Embryonic facial prominence (tissue), 1 donor: ENCODE measurements around the gene ZNF74.
"Not testable (repeated sequence)": the region's sequence is repeated elsewhere in the genome, so short reads cannot be mapped to it uniquely, and the experiment has no call there.

Experiments
- DNase-seq: peaks from one replicate; pipeline ENCODE4 v3.0.0-alpha.2; 2016; ENCODE audit errors: extremely low spot score

The ZNF74 gene

DNA sequence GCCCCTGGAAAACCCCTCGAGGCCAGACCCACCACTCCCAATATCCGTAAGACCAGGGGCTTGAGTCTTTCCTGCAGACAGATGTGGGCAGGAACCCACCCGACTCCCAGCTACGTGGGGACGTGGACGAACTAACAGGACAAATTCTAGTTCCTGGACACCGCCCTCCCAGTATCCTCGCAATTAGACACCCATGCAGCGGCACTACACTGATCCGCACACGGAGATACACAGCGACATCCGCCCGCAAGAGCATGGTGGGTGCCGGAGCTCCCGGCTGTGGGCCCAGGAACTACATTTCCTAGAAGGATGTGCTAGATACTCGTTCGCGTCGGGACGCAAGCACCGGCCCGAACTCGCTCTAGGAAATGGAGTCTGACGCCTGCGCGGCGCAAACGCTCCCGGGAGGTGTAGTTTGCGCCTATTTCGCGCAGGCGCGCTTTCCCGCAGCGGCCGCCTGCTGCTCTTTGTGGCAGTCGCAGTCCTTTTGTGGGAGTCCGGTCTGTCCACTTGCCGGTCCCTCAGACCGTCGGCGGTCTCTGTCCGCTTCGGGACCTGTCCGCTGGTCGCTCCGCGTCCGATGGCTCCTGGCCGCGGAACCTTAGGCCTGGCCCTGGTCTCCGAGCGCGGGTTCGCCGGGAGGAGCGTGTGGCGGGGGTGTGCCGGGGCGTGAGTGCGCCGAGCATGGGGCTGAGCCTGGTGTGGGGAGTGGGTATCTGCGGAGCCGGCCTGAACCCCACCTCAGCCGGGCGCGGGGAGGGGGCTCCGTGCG, at the start of gene ZNF74:
TSS of gene ZNF74 (plus strand) at position 447 of the 772 bp plus-strand sequence. CDS start 478 bp downstream, outside the sequence.
- peak; percentile 87 for DNase-seq

DNA sequence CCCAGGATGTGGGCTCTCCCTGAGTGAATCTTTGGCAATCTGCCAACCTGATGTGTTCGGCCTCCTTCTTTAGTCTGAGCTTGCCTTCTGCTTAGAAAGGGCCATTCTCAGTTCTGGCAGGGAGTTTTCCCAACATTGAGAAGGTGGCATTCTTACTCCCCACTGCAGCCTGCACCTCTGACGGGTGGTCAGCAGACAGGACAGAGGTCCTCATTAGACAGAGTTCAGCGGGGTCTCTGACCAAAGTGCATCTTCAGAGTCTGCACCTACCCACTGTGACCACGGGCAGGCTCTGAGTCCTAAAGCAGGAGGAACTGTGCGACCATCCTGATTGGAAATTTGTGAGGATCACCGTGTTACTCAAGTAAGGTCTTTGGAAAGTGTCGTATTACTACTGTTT, 47.4 kb upstream of the ZNF74 start:
- not testable (repeated sequence) for DNase-seq

DNA sequence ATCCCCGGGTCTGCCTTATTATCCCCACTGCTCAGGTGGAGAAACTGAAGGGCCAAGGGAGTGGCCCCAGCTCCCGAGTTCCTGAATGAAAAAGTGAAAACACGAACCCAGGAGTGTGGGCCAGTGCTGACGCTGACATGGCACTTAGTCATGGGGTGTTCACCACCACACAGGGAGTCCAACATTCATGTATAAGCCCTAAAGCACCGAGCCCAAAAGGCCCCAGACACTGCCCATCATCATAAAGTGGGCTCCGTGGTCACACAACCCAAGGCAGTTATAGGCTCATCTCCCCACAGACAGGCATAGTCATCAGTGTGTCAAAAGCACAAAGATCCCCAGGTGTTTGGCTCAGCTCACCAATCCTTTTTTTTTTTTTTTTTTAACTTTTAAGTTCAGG, 41.4 kb upstream of the ZNF74 start:
- not testable (repeated sequence) for DNase-seq

DNA sequence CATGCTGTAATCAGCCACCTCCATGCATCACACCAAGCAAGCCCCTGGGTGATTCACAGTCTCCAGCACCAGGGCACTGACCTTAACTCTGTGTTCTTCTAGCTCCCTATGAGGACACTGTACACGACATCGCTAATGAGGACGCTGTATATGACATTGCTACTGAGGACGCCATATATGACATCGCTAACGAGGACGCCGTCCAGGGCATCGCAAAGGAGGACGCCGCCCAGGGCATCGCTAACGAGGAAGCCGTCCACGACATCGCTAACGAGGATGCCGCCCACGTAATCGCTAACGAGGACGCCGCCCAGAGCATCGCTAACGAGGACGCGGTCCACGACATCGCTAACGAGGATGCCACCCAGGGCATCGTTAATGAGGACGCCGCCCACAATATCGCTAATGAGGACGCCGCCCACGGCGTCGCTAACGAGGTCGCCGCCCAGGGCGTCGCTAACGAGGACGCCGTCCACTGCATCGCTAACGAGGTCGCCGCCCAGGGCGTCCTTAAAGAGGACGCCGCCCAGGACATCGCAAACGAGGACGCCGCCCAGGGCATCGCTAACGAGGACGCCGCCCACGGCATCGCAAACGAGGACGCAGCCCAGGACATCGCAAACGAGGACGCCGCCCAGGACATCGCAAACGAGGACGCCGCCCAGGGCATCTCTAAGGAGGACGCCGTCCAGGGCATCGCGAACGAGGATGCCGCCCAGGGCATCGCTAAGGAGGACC, 39.5 kb upstream of the ZNF74 start:
- no peak for DNase-seq

DNA sequence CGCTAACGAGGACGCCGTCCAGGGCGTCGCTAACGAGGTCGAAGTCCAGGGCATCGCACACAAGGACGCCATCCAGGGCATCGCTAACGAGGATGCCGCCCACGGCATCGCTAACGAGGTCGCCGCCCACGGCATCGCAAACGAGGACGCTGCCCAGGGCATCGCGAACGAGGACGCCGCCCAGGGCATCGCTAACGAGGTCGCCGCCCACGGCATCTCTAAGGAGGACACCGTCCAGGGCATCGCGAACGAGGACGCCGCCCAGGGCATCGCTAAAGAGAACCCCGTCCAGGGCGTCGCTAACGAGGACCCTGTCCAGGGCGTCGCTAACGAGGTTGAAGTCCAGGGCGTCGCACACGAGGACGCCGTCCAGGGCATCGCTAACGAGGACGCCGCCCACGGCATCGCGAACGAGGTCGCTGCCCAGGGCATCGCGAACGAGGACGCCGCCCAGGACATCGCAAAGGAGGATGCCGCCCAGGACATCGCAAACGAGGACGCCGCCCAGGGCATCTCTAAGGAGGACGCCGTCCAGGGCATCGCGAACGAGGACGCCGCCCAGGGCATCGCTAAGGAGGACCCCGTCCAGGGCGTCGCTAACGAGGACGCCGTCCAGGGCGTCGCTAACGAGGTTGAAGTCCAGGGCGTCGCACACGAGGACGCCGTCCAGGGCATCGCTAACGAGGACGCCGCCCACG, 37.9 kb upstream of the ZNF74 start:
- not testable (repeated sequence) for DNase-seq

DNA sequence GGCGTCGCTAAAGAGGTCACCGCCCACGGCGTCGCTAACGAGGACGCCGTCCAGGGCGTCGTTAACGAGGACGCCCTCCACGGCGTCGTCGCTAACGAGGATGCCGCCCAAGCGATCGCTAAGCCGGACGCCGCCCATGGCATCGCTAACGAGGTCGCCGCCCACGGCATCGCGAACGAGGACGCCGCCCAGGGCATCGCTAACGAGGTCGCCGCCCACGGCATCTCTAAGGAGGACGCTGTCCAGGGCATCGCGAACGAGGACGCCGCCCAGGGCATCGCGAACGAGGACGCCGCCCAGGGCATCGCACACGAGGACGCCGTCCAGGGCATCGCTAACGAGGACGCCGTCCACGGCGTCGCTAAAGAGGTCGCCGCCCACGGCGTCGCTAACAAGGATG, 37.0 kb upstream of the ZNF74 start:
- not testable (repeated sequence) for DNase-seq

DNA sequence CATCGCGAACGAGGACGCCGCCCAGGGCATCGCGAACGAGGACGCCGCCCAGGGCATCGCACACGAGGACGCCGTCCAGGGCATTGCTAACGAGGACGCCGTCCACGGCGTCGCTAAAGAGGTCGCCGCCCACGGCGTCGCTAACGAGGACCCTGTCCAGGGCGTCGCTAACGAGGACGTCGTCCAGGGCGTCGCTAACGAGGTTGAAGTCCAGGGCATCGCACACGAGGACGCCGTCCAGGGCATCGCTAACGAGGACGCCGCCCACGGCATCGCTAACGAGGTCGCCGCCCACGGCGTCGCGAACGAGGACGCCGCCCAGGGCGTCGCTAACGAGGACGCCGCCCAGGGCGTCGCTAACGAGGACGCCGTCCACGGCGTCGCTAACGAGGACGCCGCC, 36.0 kb upstream of the ZNF74 start:
- not testable (repeated sequence) for DNase-seq

DNA sequence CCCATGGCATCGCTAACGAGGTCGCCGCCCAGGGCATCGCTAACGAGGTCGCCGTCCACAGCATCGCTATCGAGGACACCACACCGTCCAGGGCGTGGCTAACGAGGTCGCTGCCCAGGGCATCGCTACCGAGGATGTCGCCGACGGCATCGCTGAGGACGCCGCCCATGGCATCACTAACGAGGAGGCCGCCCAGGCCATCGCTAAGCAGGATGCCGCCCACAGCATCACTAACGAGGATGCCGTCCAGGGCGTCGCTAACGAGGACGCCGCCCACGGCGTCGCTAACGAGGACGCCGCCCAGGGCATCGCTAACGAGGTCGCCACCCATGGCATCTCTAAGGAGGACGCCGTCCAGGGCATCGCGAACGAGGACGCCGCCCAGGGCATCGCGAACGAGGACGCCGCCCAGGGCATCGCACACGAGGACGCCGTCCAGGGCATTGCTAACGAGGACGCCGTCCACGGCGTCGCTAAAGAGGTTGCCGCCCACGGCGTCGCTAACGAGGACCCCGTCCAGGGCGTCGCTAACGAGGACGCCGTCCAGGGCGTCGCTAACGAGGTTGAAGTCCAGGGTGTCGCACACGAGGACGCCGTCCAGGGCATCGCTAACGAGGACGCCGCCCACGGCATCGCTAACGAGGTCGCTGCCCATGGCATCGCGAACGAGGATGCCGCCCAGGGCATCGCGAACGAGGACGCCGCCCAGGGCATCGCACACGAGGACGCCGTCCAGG, 35.3 kb upstream of the ZNF74 start:
- not testable (repeated sequence) for DNase-seq

DNA sequence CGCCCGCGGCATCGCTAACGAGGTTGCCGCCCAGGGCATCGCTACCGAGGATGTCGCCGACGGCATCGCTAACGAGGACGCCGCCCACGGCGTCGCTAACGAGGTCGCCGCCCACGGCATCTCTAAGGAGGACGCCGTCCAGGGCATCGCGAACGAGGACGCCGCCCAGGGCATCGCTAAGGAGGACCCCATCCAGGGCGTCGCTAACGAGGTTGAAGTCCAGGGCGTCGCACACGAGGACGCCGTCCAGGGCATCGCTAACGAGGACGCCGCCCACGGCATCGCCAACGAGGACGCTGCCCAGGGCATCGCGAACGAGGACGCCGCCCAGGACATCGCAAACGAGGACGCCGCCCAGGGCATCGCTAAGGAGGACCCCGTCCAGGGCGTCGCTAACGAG, 33.7 kb upstream of the ZNF74 start:
- not testable (repeated sequence) for DNase-seq

DNA sequence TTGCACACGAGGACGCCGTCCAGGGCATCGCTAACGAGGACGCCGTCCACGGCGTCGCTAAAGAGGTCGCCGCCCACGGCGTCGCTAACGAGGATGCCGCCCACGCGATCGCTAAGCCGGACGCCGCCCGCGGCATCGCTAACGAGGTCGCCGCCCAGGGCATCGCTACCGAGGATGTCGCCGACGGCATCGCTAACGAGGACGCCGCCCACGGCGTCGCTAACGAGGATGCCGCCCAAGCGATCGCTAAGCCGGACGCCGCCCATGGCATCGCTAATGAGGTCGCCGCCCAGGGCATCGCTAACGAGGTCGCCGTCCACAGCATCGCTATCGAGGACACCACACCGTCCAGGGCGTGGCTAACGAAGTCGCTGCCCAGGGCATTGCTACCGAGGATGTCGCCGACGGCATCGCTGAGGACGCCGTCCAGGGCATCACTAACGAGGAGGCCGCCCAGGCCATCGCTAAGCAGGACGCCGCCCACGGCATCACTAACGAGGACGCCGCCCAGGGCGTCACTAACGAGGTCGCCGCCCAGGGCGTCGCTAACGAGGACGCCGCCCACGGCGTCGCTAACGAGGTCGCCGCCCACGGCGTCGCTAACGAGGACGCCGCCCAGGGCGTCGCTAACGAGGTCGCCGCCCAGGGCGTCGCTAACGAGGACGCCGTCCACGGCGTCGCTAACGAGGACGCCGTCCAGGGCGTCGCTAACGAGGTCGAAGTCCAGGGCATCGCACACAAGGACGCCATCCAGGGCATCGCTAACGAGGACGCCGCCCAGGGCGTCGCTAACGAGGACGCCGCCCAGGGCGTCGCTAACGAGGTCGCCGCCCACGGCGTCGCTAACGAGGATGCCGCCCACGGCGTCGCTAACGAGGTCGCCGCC, 32.8 kb upstream of the ZNF74 start:
- not testable (repeated sequence) for DNase-seq

DNA sequence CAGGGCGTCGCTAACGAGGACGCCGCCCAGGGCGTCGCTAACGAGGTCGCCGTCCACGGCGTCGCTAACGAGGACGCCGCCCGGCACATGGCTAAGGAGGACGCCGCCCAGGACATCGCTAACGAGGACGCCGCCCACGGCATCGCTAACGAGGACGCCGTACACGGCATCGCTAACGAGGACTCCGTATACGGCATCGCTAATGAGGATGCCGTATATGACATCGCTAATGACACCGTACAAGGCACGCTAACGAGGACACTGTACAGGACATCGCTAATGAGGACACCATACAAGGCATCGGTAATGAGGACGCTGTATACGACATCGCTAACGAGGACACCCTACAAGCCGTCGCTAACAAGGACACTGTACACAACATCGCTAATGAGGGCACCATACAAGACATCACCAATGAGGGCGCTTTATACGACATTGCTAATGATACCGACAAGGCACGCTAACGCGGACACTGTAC, 32.2 kb upstream of the ZNF74 start:
- DNase-seq = not testable (repeated sequence)

DNA sequence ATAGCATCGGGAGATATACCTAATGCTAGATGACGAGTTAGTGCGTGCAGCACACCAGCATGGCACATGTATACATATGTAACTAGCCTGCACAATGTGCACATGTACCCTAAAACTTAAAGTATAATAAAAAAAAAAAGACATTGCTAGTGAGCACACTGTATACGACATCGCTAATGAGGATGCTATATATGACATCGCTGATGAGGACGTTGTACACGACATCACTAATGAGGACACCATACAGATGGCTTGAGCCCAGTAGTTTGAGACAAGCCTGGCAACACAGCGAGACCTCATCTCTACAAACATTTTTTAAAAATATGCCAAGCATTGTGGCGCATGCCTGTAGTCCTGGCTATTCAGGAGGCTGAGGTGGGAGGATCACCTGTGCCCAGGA, 31.5 kb upstream of the ZNF74 start:
- DNase-seq = not testable (repeated sequence)

DNA sequence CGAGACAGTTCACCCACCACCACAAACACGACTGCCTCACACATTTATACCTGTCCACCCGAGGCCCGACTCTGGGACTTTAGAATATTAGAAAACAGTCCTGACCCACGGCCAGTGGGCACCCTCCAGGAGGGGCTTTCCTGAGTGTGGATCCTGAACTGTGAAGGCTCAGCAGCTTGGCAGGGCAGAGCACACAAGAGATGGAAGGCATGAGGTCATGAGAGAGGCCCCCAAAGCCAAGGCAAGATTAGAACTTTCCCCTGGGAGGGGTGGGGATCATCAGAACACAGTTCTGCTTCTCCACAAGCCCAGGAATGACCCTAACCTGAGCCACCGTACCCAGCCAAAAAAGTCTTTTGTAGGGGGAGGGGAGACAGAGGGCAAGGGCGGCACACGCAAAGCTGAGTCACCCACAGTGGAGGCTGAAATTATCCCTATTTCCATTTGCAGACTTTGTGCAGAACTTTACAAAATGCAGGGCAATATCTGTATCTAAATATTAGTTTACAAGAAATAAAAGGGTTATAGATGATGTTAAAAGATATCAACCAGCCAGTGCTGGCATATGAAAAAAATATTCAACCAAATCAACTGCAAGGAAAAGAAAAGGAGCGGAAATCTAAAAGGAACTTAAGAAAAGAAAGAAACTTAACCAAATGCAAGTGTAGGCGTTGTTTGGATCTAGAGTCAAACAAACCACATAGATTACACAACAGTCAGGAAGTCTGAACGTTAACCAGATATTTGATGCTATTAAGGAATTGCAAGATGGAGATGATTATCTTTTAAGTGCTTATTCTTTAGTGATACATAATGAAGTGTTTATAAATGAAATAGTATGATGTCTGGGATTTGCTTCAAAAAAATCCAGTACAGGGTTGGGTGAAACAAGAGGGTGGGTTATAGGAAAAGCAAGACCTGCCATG, 29.4 kb upstream of the ZNF74 start:
- DNase-seq = not testable (repeated sequence)

DNA sequence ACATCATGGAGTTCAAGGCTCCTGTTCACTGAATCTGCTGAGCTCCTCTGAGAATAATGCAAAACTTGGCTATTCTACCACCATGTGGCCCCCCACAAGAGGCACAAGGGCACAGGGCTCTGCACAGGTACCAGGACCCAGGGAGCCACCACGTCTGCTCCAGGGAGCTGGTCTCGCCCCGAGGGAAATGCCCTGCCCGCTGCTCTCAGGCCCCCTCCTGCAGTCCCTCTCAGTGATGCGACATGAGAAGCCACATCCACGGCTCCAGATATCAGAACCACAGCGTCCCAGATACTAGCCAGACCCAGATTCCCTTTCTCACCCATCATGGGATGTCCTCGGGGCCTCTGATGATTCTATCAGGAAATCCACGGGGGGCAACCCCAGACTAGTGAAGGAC, 27.1 kb upstream of the ZNF74 start:
- not testable (repeated sequence) for DNase-seq

DNA sequence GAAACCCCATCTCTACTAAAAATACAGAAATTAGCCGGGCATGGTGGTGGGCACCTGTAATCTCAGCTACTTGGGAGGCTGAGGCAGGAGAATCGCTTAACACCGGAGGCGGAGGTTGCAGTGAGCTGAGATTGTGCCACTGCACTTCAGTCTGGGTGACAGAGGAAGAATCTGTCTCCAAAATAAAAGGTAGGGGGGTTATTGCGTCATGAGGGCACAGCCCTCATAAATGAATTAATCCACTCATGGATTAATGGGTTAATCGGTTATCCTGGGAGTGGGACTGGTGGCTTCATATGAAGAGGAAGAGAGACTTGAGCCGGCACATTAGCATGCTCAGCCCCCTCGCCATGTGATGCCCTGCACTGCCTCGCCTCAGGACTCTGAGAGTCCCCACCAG, 25.1 kb upstream of the ZNF74 start:
- not testable (repeated sequence) for DNase-seq

DNA sequence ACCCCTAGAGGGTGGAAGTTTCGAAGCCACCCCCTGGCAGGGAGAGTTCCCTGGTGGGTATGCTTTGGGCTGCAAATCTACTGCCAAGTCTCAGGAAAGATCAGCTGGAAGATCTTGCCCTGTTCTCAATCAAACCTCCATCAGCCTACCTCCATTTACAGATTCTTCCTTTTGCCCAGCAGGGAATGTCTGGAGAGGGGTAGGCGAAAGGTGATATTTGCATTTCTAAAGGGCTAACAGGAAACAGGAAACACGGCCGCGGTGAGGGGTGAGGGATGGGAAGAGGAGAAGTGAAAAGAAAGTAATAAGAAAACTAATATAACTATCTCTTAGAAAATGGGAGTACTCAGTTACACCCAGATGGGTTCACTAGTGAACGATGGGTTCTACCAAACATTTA, 22.3 kb upstream of the ZNF74 start:
- not testable (repeated sequence) for DNase-seq

DNA sequence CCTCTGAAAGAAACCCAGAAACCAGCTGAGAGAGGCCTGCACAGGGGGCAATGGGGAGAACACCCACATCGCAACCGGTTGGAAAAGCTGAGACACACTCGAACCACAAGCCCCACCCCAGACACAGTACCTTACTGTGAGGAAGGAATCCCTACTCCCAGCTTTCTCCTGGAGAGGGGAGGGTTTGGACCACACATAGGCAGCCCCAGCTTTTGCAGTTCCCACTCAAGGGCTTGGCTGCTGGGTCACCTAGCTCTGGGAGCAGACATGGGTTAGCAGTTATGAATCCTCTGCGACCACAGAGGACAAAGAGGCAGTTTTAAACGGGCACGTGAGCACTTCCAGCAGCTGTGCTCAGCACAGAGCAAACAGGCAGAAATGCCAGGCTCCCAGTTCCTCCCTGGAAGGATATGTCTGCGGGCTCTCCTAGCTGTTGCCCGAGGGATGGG, 21.5 kb upstream of the ZNF74 start:
- not testable (repeated sequence) for DNase-seq

DNA sequence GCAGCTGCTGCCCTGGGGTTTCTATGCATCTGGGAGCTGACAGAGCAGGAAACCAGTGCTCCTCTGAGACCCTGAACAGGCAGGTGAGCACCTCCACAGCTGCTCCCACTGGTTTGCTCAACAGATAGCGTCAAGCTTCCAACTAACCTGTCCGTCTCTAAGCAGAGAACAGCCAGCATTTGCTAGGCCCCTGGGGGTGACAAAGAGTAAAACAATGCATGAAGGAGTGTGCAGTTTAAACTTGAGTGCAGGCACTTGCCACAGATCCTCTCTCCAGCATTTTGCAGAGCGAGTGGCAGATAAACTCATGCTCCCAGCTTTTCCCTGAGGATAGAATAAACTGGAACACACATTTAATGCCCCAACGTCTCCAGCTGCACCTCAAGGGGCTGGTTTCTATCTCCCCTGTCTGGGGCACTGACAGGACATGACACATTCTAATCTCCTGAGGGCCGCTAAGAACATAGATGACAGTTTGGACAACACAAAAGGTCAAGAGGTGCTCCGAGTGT, 20.7 kb upstream of the ZNF74 start:
- not testable (repeated sequence) for DNase-seq

DNA sequence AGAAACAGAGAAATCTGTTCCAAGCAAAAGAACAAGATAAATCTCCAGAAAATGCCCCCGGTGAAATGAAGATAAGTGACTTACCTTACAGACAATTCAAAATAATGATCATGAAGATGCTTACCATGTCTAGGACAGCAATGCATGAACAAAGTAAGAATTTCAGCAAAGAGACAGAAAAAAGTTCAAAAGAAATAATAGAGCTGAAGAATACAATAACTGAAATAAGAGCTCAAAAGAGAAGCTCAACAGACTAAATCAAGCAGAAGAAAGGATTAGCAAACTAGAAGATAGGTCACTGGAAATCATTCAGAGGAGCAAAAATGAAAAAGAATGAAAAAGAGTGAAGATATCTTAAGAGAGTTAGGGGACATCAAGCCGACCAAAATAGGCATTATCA, 19.8 kb upstream of the ZNF74 start:
- DNase-seq = not testable (repeated sequence)
